ENCODE results near the gene ZNF689. TPM values are rescaled to one million over a fixed set of nuclear protein-coding genes. Genes with fewer than 3 reads are reported as not detected.

ZNF689 gene
- total and polyA plus RNA-seq, 2 of the 13 experiments (the other 11 are each of a cell fraction or from before 2014, with no cell fraction given): 9.7 to 19.5 TPM

DNA sequence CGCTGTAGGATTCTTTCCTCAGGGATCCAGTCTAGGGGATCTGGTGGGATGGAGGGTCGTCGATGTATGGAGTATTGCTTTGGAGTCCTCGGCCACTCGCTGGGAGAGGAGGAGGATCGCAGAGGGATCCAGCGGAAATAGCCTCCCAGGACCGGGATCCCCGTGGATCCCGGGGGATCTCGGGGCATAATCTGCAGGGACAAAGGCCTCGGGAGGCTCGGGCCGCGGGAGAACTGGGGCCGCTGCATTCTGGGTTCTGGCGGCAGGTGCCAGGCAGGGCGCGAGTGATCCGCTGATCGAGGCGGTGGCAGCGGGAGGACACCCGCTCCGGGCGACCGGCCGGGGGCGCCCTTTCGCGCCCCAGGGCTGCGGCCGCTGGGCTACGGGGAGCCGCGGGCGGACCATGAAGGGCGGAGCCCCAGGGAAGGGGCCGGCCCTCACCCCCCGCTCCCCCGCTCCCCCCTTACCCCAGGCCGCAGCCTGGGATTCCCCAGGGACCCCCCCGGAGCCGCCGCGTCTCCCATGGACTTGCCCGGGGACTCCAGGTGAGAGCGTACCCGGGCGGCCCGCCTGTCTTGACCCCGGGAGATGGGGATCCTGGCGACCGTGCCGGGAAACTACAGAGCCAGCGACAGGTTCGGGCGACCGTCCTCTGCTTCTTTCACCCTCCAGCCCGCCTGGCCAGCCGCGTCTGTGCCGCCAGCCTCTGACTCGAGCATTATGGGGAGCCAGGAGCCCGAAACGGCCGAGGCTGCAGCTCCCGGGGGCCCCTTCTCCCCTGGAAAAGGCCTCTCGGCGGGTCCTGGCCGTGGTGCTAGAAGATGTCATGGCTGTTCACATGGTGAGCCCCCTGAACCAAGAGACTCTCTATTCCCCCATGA is 41.2 kb upstream of the ZNF689 start (continued):
- 0 out of 2 replicates have a peak, but pooled peaks have one; percentile 17 for TF ChIP-seq ZBTB42 (CRISPR knock-in tag; IDR thresholded peaks at IDR 0.05)
- no peak for TF ChIP-seq ZNF335 (CRISPR knock-in tag; IDR thresholded peaks at IDR 0.05)
- TF ChIP-seq GPN1 (CRISPR knock-in tag; IDR thresholded peaks at IDR 0.05; ENCODE audit: borderline replicate concordance): no peak
- TF ChIP-seq MYNN (CRISPR knock-in tag; IDR thresholded peaks at IDR 0.05; ENCODE audit: low read depth): no peak
- TF ChIP-seq, protein P1, sequence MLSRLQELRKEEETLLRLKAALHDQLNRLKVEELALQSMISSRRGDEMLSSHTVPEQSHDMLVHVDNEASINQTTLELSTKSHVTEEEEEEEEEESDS (CRISPR knock-in tag; IDR thresholded peaks at IDR 0.05; ENCODE audit: borderline replicate concordance): no peak
- TF ChIP-seq, protein P2, sequence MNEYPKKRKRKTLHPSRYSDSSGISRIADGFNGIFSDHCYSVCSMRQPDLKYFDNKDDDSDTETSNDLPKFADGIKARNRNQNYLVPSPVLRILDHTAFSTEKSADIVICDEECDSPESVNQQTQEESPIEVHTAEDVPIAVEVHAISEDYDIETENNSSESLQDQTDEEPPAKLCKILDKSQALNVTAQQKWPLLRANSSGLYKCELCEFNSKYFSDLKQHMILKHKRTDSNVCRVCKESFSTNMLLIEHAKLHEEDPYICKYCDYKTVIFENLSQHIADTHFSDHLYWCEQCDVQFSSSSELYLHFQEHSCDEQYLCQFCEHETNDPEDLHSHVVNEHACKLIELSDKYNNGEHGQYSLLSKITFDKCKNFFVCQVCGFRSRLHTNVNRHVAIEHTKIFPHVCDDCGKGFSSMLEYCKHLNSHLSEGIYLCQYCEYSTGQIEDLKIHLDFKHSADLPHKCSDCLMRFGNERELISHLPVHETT (CRISPR knock-in tag; conservative IDR thresholded peaks at IDR 0.05): 0 out of 2 replicates have a peak, but pooled peaks have one; percentile 3
- TF ChIP-seq, protein P3, sequence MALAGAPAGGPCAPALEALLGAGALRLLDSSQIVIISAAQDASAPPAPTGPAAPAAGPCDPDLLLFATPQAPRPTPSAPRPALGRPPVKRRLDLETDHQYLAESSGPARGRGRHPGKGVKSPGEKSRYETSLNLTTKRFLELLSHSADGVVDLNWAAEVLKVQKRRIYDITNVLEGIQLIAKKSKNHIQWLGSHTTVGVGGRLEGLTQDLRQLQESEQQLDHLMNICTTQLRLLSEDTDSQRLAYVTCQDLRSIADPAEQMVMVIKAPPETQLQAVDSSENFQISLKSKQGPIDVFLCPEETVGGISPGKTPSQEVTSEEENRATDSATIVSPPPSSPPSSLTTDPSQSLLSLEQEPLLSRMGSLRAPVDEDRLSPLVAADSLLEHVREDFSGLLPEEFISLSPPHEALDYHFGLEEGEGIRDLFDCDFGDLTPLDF (CRISPR knock-in tag; IDR thresholded peaks at IDR 0.05): peak; percentile 78
- TF ChIP-seq, protein P4, sequence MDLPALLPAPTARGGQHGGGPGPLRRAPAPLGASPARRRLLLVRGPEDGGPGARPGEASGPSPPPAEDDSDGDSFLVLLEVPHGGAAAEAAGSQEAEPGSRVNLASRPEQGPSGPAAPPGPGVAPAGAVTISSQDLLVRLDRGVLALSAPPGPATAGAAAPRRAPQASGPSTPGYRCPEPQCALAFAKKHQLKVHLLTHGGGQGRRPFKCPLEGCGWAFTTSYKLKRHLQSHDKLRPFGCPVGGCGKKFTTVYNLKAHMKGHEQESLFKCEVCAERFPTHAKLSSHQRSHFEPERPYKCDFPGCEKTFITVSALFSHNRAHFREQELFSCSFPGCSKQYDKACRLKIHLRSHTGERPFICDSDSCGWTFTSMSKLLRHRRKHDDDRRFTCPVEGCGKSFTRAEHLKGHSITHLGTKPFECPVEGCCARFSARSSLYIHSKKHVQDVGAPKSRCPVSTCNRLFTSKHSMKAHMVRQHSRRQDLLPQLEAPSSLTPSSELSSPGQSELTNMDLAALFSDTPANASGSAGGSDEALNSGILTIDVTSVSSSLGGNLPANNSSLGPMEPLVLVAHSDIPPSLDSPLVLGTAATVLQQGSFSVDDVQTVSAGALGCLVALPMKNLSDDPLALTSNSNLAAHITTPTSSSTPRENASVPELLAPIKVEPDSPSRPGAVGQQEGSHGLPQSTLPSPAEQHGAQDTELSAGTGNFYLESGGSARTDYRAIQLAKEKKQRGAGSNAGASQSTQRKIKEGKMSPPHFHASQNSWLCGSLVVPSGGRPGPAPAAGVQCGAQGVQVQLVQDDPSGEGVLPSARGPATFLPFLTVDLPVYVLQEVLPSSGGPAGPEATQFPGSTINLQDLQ (CRISPR knock-in tag; IDR thresholded peaks at IDR 0.05): peak; percentile 31; the same call in 1 of the 2 replicates
- TF ChIP-seq HIVEP1 (CRISPR knock-in tag; IDR thresholded peaks at IDR 0.05): peak; percentile 57; the same call in 1 of the 2 replicates
- no peak for TF ChIP-seq BORCS8-MEF2B (CRISPR knock-in tag; IDR thresholded peaks at IDR 0.05)
- TF ChIP-seq MAZ (IDR thresholded peaks at IDR 0.05; ENCODE audit: borderline replicate concordance, low read depth, low read length): peak; percentile 44; the same call in 1 of the 2 replicates
- peak; percentile 70 for TF ChIP-seq MAZ (CRISPR knock-in tag; IDR thresholded peaks at IDR 0.05; ENCODE audit: low read depth)
- TF ChIP-seq ZNF33A (CRISPR knock-in tag; IDR thresholded peaks at IDR 0.05; ENCODE audit: borderline replicate concordance): no peak
- TF ChIP-seq CHCHD3 (CRISPR knock-in tag; IDR thresholded peaks at IDR 0.05): no peak
- TF ChIP-seq, protein P5, sequence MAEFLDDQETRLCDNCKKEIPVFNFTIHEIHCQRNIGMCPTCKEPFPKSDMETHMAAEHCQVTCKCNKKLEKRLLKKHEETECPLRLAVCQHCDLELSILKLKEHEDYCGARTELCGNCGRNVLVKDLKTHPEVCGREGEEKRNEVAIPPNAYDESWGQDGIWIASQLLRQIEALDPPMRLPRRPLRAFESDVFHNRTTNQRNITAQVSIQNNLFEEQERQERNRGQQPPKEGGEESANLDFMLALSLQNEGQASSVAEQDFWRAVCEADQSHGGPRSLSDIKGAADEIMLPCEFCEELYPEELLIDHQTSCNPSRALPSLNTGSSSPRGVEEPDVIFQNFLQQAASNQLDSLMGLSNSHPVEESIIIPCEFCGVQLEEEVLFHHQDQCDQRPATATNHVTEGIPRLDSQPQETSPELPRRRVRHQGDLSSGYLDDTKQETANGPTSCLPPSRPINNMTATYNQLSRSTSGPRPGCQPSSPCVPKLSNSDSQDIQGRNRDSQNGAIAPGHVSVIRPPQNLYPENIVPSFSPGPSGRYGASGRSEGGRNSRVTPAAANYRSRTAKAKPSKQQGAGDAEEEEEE (CRISPR knock-in tag; IDR thresholded peaks at IDR 0.05; ENCODE audit: borderline replicate concordance): no peak
- TF ChIP-seq SP2 (CRISPR knock-in tag; IDR thresholded peaks at IDR 0.05): peak; percentile 55
- peak; percentile 85; the same call in 1 of the 2 replicates for TF ChIP-seq ZNF709 (CRISPR knock-in tag; IDR thresholded peaks at IDR 0.05)
- no peak for TF ChIP-seq RARA (CRISPR knock-in tag; IDR thresholded peaks at IDR 0.05)
- no peak for TF ChIP-seq FOXA1 (IDR thresholded peaks at IDR 0.05)
- TF ChIP-seq FOXA1 (CRISPR knock-in tag; IDR thresholded peaks at IDR 0.05): 0 out of 2 replicates have a peak, but pooled peaks have one; percentile 3
- TF ChIP-seq AGO2 (optimal IDR thresholded peaks at IDR 0.05; ENCODE audit: low read depth, low read length): peak; percentile 53
- no peak for TF ChIP-seq ZNF101 (CRISPR knock-in tag; IDR thresholded peaks at IDR 0.05; ENCODE audit: borderline replicate concordance, low read depth)

Measured in HepG2 (cell line).